Breast epithelium (tissue), 3 donors: ENCODE measurements around the gene LYPD4.

ENCODE experiments used
- POLR2A ChIP-seq: fragments of 450-650 bp; IDR thresholded peaks from one replicate; pipeline ENCODE4 v1.6.1; 2016; ENCODE audit warnings: antibody characterized with exemption, mild to moderate bottlenecking, moderate library complexity
- POLR2AphosphoS5 ChIP-seq, 3 donors: sonication (generic); formaldehyde crosslinking; IDR thresholded peaks; one replicate each; pipeline ENCODE4 v1.6.1; 2017; ENCODE audit warnings: antibody characterized with exemption in 3 of 3
- TF ChIP-seq, protein P1 (sequence below), 3 donors: fragments of 450-650 bp; IDR thresholded peaks; one replicate each; pipeline ENCODE4 v1.5.1; 2016 to 2017; ENCODE audit warnings: antibody characterized with exemption in 3 of 3, mild to moderate bottlenecking in 3 of 3, moderate library complexity in 3 of 3

DNA sequence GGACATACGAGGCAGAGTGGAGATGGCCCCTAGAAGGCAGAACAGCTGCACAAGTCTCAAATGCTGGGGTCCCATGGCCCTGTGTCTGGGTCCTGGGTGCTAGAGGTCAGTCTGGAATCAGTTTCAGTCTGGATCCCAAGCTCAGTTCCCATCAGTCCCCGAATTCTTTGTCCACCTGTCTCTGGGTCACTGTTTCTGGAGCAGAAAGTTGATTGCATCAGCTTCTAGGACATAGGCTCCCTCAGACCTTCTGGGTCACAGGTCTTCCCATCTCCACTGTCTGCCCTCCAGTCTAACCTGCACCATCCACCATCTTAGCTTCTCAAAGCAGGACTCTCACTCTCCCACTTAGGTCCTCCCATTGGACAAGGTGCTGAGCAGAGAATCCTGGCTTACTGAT is 5.3 kb downstream of the LYPD4 start:
- TF ChIP-seq, protein P1, sequence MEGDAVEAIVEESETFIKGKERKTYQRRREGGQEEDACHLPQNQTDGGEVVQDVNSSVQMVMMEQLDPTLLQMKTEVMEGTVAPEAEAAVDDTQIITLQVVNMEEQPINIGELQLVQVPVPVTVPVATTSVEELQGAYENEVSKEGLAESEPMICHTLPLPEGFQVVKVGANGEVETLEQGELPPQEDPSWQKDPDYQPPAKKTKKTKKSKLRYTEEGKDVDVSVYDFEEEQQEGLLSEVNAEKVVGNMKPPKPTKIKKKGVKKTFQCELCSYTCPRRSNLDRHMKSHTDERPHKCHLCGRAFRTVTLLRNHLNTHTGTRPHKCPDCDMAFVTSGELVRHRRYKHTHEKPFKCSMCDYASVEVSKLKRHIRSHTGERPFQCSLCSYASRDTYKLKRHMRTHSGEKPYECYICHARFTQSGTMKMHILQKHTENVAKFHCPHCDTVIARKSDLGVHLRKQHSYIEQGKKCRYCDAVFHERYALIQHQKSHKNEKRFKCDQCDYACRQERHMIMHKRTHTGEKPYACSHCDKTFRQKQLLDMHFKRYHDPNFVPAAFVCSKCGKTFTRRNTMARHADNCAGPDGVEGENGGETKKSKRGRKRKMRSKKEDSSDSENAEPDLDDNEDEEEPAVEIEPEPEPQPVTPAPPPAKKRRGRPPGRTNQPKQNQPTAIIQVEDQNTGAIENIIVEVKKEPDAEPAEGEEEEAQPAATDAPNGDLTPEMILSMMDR (IDR thresholded peaks at IDR 0.05), result no peak
- TF ChIP-seq POLR2A (no peak), POLR2AphosphoS5 (IDR thresholded peaks at IDR 0.05) (no peak)
